ENCODE results near the gene CNDP1. TPM values are rescaled to one million over a fixed set of nuclear protein-coding genes. Genes with fewer than 3 reads are reported as not detected.

CNDP1 gene
- total RNA-seq, 4 donors from 2014 or later: 0.15 TPM; not detected in 3

DNA sequence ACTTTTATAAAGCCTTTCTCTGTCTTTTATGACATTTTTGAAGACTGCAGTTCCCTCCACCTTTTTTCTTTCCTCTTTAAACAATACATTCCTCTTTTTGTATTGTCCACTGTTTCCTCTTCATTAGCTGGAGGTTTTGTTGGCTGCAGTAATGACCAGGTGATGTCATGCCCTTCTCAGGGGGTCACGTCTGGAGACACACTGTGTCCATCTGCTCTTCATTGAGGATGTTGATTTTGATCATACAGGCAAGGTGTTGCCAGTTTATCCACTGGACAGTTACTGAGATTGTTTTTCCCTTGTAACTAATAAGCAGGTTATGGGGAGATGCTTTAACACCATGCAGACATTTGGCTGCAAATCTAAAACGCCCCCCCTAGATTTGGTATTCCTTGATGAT lies 83.2 kb downstream of the CNDP1 start:
- Histone ChIP-seq H3K4me1 (no peaks in the 10 kb centered on the region), H3K4me3 (no peak overlapping the region), H3K27ac (no peak overlapping the region), H3K36me3 (no peaks in the 10 kb centered on the region), H3K27me3 (no peaks in the 10 kb centered on the region), H3K9me3 (peaks cover 0 to 7% (median 0%) of the 10 kb centered on the region in 3 donors)
- TF ChIP-seq EP300 (IDR thresholded peaks at IDR 0.05): no peak
- TF ChIP-seq, protein P1, sequence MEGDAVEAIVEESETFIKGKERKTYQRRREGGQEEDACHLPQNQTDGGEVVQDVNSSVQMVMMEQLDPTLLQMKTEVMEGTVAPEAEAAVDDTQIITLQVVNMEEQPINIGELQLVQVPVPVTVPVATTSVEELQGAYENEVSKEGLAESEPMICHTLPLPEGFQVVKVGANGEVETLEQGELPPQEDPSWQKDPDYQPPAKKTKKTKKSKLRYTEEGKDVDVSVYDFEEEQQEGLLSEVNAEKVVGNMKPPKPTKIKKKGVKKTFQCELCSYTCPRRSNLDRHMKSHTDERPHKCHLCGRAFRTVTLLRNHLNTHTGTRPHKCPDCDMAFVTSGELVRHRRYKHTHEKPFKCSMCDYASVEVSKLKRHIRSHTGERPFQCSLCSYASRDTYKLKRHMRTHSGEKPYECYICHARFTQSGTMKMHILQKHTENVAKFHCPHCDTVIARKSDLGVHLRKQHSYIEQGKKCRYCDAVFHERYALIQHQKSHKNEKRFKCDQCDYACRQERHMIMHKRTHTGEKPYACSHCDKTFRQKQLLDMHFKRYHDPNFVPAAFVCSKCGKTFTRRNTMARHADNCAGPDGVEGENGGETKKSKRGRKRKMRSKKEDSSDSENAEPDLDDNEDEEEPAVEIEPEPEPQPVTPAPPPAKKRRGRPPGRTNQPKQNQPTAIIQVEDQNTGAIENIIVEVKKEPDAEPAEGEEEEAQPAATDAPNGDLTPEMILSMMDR (IDR thresholded peaks at IDR 0.05): no peak
- TF ChIP-seq POLR2A (IDR thresholded peaks at IDR 0.05): no peak
- TF ChIP-seq POLR2AphosphoS5 (IDR thresholded peaks at IDR 0.05): no peak
- 76 to 100% methylated on average over 2 of the region's 2 CpGs for WGBS, 2 donors (ENCODE audit: low coverage in 1 of 2)
- no peak for ATAC-seq

DNA sequence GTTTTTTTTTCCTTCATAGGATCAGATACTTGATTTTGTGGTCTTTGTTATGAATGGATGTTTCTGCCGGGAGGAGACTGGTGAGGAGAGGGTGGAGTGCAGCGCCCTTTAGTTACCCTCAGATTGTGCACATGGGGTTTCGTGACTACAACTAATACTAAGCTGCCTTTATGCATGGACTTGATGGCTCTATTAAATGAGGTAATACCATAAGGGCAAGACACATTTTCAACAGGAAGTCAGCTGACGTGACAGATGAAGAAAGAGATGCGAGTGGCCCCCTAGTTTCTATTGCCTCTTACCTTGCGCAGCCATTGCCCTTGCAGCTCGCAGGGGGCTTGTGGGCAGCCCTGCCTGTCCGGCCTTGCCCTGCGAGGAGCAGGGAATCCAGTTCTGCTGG lies 87.8 kb downstream of the CNDP1 start:
- peaks cover 0 to 8% (median 0%) of the 10 kb centered on the region in 3 donors for H3K4me1 ChIP-seq
- no peaks in the 10 kb centered on the region for H3K9me3 ChIP-seq
- ATAC-seq: no peak
- no peak overlapping the region for H3K27ac ChIP-seq
- TF ChIP-seq, protein P1 (IDR thresholded peaks at IDR 0.05): no peak
- TF ChIP-seq POLR2AphosphoS5 (IDR thresholded peaks at IDR 0.05): no peak
- TF ChIP-seq POLR2A (IDR thresholded peaks at IDR 0.05): no peak
- TF ChIP-seq EP300 (IDR thresholded peaks at IDR 0.05): no peak
- no peaks in the 10 kb centered on the region for H3K36me3 ChIP-seq
- 61 to 80% methylated on average over 5 to 8 of the region's 9 CpGs for WGBS, 2 donors (ENCODE audit: low coverage in 1 of 2)
- no peaks in the 10 kb centered on the region for H3K27me3 ChIP-seq
- H3K4me3 ChIP-seq: no peak overlapping the region

DNA sequence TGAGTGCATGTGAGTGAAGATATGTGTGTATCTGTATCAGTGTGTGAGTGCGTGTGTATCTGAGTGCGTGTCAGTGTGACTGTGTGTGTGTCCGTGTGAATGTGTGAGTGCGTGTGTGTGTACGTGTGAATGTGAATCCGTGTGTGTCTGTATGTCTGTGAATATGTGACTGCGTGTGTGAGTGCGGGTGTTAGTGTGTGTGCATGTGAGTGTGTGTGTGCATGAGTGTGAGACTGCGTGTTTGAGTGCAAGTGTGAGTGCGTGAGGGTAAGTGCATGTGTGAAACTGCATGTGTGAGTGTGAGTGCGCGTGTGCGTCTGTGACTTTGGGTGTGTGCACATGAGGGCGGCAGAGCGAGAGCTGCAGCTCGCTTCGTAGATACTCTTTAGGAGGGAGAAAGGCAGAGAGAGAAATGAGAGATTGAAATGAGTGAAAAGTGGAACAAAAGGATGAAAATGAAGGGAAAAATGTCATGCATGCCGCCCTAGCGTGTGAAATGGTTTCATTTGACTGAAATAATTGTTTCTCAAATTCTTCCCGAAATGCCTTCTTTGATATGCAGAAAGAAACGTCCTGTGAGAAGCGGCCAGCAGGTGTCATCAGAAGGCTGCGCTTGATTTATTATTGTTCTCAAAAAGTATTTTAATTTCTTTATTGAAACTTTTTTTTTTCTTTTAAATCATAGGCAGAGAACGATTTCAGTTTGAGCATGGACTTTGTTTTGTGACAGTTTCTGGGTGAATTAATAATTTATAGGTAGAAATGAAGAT lies 88.9 kb downstream of the CNDP1 start:
- Histone ChIP-seq H3K36me3 (no peaks in the 10 kb centered on the region), H3K9me3 (no peaks in the 10 kb centered on the region), H3K4me1 (peaks cover 0 to 8% (median 0%) of the 10 kb centered on the region in 3 donors), H3K27ac (no peak overlapping the region), H3K4me3 (no peak overlapping the region), H3K27me3 (no peaks in the 10 kb centered on the region)
- no peak for TF ChIP-seq POLR2AphosphoS5 (IDR thresholded peaks at IDR 0.05)
- TF ChIP-seq, protein P1 (IDR thresholded peaks at IDR 0.05): peak; percentile 17 to 48 (median 34)
- ATAC-seq: no peak
- WGBS, 2 donors (ENCODE audit: low coverage in 1 of 2): 65 to 67% methylated on average over 24 of the region's 24 CpGs

GRCh38 chr18:74624466-74624865 lies 90.2 kb downstream of the CNDP1 start:
- Histone ChIP-seq H3K4me3 (no peak overlapping the region), H3K4me1 (peaks cover 0 to 8% (median 0%) of the 10 kb centered on the region in 3 donors), H3K9me3 (no peaks in the 10 kb centered on the region), H3K27ac (no peak overlapping the region), H3K36me3 (no peaks in the 10 kb centered on the region), H3K27me3 (no peaks in the 10 kb centered on the region)
- whole genome bisulfite sequencing, 2 donors (ENCODE audit: low coverage in 1 of 2): 88 to 93% methylated on average over 7 to 8 of the region's 8 CpGs
- no peak for ATAC-seq
- no peak for TF ChIP-seq POLR2A (IDR thresholded peaks at IDR 0.05)
- TF ChIP-seq, protein P1 (IDR thresholded peaks at IDR 0.05): no peak
- TF ChIP-seq EP300 (IDR thresholded peaks at IDR 0.05): no peak
- TF ChIP-seq POLR2AphosphoS5 (IDR thresholded peaks at IDR 0.05): no peak

DNA sequence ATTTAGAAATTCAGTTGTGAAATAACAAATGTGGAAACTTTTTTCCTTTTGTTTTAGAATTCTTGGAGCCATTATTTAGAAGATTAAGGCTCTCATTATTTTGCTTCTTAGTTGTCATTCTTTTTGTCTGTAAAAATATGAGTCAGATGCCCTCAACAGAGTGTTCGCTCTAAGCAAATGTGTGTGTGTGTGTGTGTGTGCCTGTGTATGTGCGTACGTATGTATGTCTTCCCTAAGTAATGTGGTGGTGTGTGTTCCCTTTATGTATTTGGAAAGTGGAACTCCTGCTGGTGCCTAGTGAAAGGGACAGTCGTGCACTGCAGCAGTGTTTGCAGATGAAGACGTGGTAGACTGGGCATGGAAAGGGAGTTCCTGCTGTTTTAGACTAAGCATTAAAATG lies 90.9 kb downstream of the CNDP1 start:
- Histone ChIP-seq H3K4me3 (no peak overlapping the region), H3K9me3 (no peaks in the 10 kb centered on the region), H3K36me3 (no peaks in the 10 kb centered on the region), H3K27me3 (no peaks in the 10 kb centered on the region), H3K27ac (no peak overlapping the region), H3K4me1 (peaks cover 0 to 8% (median 0%) of the 10 kb centered on the region in 3 donors)
- TF ChIP-seq EP300 (IDR thresholded peaks at IDR 0.05): no peak
- no peak for TF ChIP-seq POLR2A (IDR thresholded peaks at IDR 0.05)
- TF ChIP-seq POLR2AphosphoS5 (IDR thresholded peaks at IDR 0.05): no peak
- TF ChIP-seq, protein P1 (IDR thresholded peaks at IDR 0.05): no peak
- ATAC-seq: no peak
- 88 to 91% methylated on average over 5 of the region's 5 CpGs for WGBS, 2 donors (ENCODE audit: low coverage in 1 of 2)
